Measurements from ENCODE around the gene RIPK4.

GRCh38 chr21:41729701-41730366, 37.0 kb downstream of the RIPK4 start:
- TF ChIP-seq FOXM1 (IDR thresholded peaks at IDR 0.05; ENCODE audit: borderline replicate concordance): no peak
- no peak for TF ChIP-seq FOXA1 (IDR thresholded peaks at IDR 0.05)
- no peak for TF ChIP-seq ZNF384 (IDR thresholded peaks at IDR 0.05)
- no peak for TF ChIP-seq TARDBP (IDR thresholded peaks at IDR 0.05)
- no peak for TF ChIP-seq SUZ12 (IDR thresholded peaks at IDR 0.05)

Measured in HEK293T (cell line).